Heart right ventricle (tissue), 16 donors: ENCODE results near the gene SYNDIG1. TPM values are rescaled to one million over a fixed set of nuclear protein-coding genes. Genes with fewer than 3 reads are reported as not detected.

Source experiments
- ATAC-seq, 8 donors: fragments of 200-7000 bp; cut with Tn5 transposase; one replicate each; pipeline ENCODE4 v1.9.1; 2020; ENCODE audit warnings: mild to moderate bottlenecking in 8 of 8, moderate library complexity in 8 of 8, moderate number of reproducible peaks in 1 of 8
- DNase-seq, 2 donors: peaks; one replicate each; pipeline ENCODE4 v3.0.0-alpha.2; 2020
- H3K27ac ChIP-seq, 10 donors: fragments of 200-600 bp; sonication (generic) in 2 of 10; one replicate each; pipeline versions ENCODE4 v1.5.0 to v1.8.0; 2020 to 2022; ENCODE audit warnings: mild to moderate bottlenecking in 3 of 10
- H3K27me3 ChIP-seq, 7 donors: fragments of 200-600 bp; one replicate each; pipeline ENCODE4 v1.8.0; 2021 to 2022; ENCODE audit warnings: mild to moderate bottlenecking in 2 of 7
- H3K36me3 ChIP-seq, 9 donors: fragments of 200-600 bp; sonication (generic) in 1 of 9; one replicate each; pipeline versions ENCODE4 v1.5.0 to v1.8.0; 2020 to 2022; ENCODE audit warnings: mild to moderate bottlenecking in 2 of 9
- H3K4me1 ChIP-seq, 9 donors: fragments of 200-600 bp; sonication (generic) in 1 of 9; one replicate each; pipeline versions ENCODE4 v1.5.0 to v1.8.0; 2020 to 2022; ENCODE audit warnings: mild to moderate bottlenecking in 4 of 9
- H3K4me3 ChIP-seq, 10 donors: fragments of 200-600 bp; sonication (generic) in 2 of 10; one replicate each; pipeline versions ENCODE4 v1.5.0 to v1.8.0; 2020 to 2022; ENCODE audit warnings: mild to moderate bottlenecking in 7 of 10, moderate library complexity in 2 of 10
- H3K9me3 ChIP-seq, 11 donors: fragments of 200-600 bp in 10 of 11; sonication (generic) in 2 of 11; one replicate each; pipeline versions ENCODE4 v1.5.0 to v1.8.0; 2013 to 2022; ENCODE audit warnings: mild to moderate bottlenecking in 2 of 11, control low read depth in 1 of 11, moderate library complexity in 1 of 11
- WGBS, 2 donors: extraction: QIAGEN DNeasy Blood & Tissue Kit; methylation state at CpG; one replicate each; pipeline ENCODE4 v1.1.7; 2013; ENCODE audit warnings: inconsistent platforms in 1 of 2; 5-methylcytosine and 5-hydroxymethylcytosine counted together
- intact Hi-C, 10 donors: fragments of 100-400 bp; cut with DNase I; formaldehyde crosslinking; loops; one replicate each; pipeline versions ENCODE4 v1.11.1 to v1.14.2; 2022
- polyA plus RNA-seq, 2 donors: library from polyadenylated mRNA; stranded (reverse); fragments of 200-250 nt; gene quantifications; one replicate each; pipeline ENCODE4 v1.2.3, GENCODE V29; 2013
- total RNA-seq, 10 donors: library from RNA; stranded (reverse); fragmentation: NEBNext Ultra II Directional in 3 of 10; extraction: Animal tissue kit (Norgen Biotek cat#: 25700) in 3 of 10; gene quantifications; one replicate each; pipeline versions ENCODE4 v1.2.1 to v1.2.4, GENCODE V29; 2021 to 2023
- TF ChIP-seq, protein P1 (sequence below), 9 donors: fragments of 200-600 bp; sonication (generic) in 2 of 9; IDR thresholded peaks; one replicate each; pipeline versions ENCODE4 v1.5.0 to v1.8.0; 2021 to 2022; ENCODE audit warnings: antibody characterized with exemption in 9 of 9, mild to moderate bottlenecking in 5 of 9, moderate library complexity in 1 of 9
- donor health status: Arrhythmogenic right ventricular cardiomyopathy.
- donor health status: ischemic (EF 13 %, LVEDD 7.1; RV severe dilation, severe dysfunction).
- donor health status: healthy with polysubstance abuse.
- donor health status: DM: no; HTN: yes; CAD: no.
- donor health status: DM: no; HTN: no; CAD: no.
- donor health status: ischemic (EF 25% LVEDD 6.9; RV normal size, moderate dysfunction).
- donor health status: ischemic (EF 25% LVEDD 5.7; RV mildly dilated, moderate dysfunction).
- donor health status: healthy.
- donor health status: DM: yes; HTN: yes; CAD: no.
- donor health status: Ischemic cardiomyopathy.
- donor health status: ischemic (EF 35%, LVEDD 5.7; RV mildly dilated, moderate dysfunction).
- donor health status: nonischemic (EF 11% LVEDD 7.7; RV severe dilation, severe dysfunction).
- donor health status: DM: yes; HTN: yes; CAD: no.
- donor health status: PGD.
- donor health status: ischemic (EF 29% LVEDD 5.4; RV normal size, mild dysfunction).
- donor health status: nonischemic (EF 23%, LVEDD 6.1; RV moderate dilation, normal function).

SYNDIG1 gene
- total and polyA plus RNA-seq, 12 donors: 8.6 to 34.7 (median 19.9) TPM

DNA sequence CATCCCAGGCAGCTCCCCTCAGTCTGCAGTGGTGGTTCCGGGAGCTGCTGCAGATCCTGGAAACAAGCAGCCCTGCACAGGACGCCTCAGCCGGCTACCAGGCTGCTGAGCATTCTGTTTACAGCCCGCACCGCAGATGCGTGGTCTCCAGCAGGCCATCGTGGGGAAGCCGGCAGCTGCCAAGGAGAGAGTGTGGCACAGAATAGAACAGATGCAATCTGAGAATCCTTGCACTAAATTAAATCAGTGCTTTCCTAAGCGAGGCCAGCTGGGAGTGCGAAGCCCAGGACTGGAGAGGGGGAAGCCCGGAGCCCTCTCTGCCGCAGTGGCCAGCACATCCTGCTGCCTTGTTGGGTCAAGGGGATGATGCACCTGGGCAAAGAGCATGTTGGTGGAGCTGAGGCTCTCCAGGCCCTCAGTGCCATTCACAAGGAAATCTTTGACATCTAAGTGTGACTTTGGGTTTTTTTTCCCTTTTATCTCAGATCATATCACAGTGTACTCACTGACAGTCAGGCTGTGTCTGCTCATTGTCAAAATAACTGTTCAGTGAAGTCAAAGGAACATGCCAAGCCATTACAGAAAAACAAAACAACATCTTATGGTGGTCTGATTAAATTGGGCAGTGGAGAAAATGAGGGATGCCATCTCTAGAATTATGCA lies 118.1 kb downstream of the SYNDIG1 start:
- Histone ChIP-seq H3K4me1 (peaks cover 0 to 7% (median 0%) of the 10 kb centered on the region in 9 donors), H3K4me3 (no peak overlapping the region), H3K9me3 (no peaks in the 10 kb centered on the region), H3K27me3 (no peaks in the 10 kb centered on the region), H3K27ac (no peak overlapping the region), H3K36me3 (no peaks in the 10 kb centered on the region)
- TF ChIP-seq, protein P1, sequence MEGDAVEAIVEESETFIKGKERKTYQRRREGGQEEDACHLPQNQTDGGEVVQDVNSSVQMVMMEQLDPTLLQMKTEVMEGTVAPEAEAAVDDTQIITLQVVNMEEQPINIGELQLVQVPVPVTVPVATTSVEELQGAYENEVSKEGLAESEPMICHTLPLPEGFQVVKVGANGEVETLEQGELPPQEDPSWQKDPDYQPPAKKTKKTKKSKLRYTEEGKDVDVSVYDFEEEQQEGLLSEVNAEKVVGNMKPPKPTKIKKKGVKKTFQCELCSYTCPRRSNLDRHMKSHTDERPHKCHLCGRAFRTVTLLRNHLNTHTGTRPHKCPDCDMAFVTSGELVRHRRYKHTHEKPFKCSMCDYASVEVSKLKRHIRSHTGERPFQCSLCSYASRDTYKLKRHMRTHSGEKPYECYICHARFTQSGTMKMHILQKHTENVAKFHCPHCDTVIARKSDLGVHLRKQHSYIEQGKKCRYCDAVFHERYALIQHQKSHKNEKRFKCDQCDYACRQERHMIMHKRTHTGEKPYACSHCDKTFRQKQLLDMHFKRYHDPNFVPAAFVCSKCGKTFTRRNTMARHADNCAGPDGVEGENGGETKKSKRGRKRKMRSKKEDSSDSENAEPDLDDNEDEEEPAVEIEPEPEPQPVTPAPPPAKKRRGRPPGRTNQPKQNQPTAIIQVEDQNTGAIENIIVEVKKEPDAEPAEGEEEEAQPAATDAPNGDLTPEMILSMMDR (IDR thresholded peaks at IDR 0.05): no peak
- DNase-seq: no peak
- WGBS, 2 donors: 67 to 75% methylated on average over 12 of the region's 12 CpGs
- no peak for ATAC-seq
- intact Hi-C loops: loop anchor here in 1 of 10 donors (10.0 kb wide), 1 partner anchor 77 kb away; no protein-coding TSS in a partner anchor

DNA sequence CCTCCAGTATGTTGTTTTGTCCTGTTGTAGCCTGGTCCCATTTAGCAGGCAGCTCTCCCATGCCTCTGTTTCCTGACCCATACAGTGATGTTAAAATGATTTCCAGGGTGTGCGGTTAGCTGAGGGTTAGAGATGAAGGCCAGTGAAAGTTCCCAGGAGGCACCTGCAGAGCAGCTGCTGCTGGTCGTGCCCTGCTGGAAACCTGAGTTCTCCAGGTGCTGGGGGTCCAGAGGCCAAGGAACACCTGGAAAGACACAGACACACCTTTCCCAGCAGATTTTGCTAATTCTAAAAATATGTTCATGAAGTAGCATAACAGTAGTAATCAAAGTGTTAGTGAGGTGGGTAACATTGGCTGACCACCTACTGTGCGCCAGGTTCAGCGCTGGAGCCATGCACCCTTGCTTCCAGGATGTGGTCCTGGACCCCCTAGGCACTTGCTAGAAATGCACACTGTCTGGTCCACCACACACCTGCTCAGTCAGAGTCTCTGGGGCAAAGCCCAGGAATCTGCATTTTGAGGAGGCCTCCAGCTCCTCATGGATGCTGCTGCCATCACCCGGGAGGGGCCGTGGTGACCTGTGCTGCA lies 118.7 kb downstream of the SYNDIG1 start:
- intact Hi-C loops: loop anchor here in 1 of 10 donors (10.0 kb wide), 1 partner anchor 77 kb away; no protein-coding TSS in a partner anchor
- ATAC-seq (no peak), DNase-seq (no peak)
- no peaks in the 10 kb centered on the region for H3K36me3 ChIP-seq
- no peaks in the 10 kb centered on the region for H3K27me3 ChIP-seq
- no peak overlapping the region for H3K27ac ChIP-seq
- H3K4me1 ChIP-seq: peaks cover 0 to 7% (median 0%) of the 10 kb centered on the region in 9 donors
- H3K9me3 ChIP-seq: no peaks in the 10 kb centered on the region
- no peak overlapping the region for H3K4me3 ChIP-seq
- TF ChIP-seq, protein P1 (IDR thresholded peaks at IDR 0.05): no peak
- WGBS, 2 donors: 85% methylated on average over 6 of the region's 6 CpGs

DNA sequence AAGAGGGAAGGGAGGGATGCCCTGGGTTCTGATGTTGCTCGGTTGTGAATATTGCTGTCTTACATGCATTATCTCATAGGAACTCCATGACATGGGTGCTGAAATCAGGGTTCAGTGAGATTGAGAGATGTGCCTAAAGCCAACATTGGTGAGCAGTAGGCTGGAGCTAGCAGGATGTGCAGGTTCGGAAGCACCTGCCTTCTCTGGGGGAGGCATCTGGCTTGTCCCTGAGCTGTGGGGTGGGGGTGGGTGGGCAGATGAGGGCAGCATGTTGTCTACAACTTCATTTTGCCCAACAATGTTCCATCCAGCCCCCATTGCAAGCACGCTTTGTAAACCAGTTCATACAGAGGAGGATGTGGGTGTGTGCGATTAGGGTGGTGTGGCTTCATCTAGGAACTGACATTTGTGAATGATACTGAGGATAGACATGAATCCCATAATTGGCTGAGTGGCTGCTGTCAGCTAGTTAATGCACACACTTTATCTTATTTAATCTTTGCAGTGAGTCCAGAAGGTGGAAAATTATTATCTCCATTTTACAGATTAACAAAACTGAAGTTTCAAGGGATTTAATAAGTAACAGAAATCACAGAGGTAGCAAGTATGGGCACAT lies 119.4 kb downstream of the SYNDIG1 start:
- H3K4me1 ChIP-seq: peaks cover 0 to 7% (median 0%) of the 10 kb centered on the region in 9 donors
- H3K27me3 ChIP-seq: no peaks in the 10 kb centered on the region
- no peaks in the 10 kb centered on the region for H3K36me3 ChIP-seq
- DNase-seq (no peak), ATAC-seq (no peak)
- no peak overlapping the region for H3K4me3 ChIP-seq
- H3K27ac ChIP-seq: no peak overlapping the region
- intact Hi-C loops: loop anchor here in 1 of 10 donors (10.0 kb wide), 1 partner anchor 76 kb away; no protein-coding TSS in a partner anchor
- no peaks in the 10 kb centered on the region for H3K9me3 ChIP-seq
- 76 to 89% methylated on average over 4 of the region's 4 CpGs for WGBS, 2 donors
- TF ChIP-seq, protein P1 (IDR thresholded peaks at IDR 0.05): no peak

DNA sequence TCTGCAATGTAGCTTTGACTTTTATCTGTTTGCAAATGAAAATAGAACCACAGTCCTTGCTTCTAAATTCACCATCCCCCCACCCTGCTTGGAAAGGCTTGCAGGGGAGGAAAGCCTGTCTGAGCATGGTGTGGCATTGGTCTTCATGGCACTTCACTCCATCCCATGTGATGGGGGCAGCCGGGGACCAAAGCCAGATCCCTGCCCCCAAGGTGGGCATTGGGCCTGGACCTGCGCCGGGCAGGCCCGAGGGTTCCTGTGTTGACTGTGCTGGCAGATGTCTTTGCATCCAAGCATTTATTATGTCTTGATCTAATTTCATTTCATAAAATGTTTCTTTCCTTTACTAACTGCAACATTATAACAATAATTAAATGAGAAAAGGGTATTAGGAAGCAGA lies 120.0 kb downstream of the SYNDIG1 start:
- intact Hi-C loops: loop anchor here in 1 of 10 donors (10.0 kb wide), 1 partner anchor 75 kb away; no protein-coding TSS in a partner anchor
- no peak overlapping the region for H3K4me3 ChIP-seq
- 85 to 95% methylated on average over 4 of the region's 4 CpGs for WGBS, 2 donors
- peaks cover 0 to 5% (median 0%) of the 10 kb centered on the region in 11 donors for H3K9me3 ChIP-seq
- no peak for ATAC-seq
- no peaks in the 10 kb centered on the region for H3K36me3 ChIP-seq
- TF ChIP-seq, protein P1 (IDR thresholded peaks at IDR 0.05): no peak
- H3K4me1 ChIP-seq: peaks cover 0 to 7% (median 0%) of the 10 kb centered on the region in 9 donors
- H3K27ac ChIP-seq: no peak overlapping the region
- H3K27me3 ChIP-seq: no peaks in the 10 kb centered on the region
- DNase-seq: no peak
